ENCODE results near the gene UBE2E2.

DNA sequence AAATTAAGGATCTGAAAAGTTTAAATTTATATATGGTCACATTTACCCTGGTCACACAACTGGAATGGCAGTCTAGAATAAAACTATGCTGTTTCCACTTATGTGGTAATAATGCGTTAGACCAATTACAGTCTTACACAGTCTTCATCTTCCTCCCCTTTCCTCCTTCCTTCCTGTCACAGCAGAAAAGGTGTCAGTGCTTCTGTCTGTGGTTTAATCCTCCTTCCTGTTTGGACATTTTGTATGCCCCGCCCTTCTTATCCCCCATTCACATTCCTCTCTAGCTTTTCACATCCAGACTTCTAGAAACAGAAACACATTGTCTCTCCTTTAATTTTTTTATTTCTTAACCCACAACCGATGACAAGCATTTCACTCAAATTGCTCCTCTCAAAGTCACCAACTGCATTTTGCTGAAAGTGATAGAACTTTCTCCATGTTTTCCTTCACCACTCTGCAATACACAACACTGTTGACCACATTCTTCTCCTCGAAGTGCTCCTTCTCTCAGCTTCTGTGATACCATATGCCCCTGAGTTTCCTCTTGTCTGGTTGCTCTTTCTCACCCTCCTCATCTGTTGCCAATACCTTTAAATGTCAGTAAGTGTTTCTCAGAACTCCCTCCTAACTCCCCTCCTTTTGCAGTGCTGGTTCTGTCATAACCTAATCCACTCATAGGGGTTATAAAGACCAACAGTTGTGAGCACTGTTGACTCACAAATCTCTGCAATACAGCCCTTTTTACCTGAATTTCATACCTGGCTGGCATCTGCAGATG lies 271.6 kb downstream of the UBE2E2 start:
- TF ChIP-seq EZH2 (IDR thresholded peaks at IDR 0.05; ENCODE audit: insufficient read depth, poor library complexity, severe bottlenecking) (no peak), EZH2phosphoT487 (IDR thresholded peaks at IDR 0.05; ENCODE audit: insufficient read depth, low read depth) (no peak)
